ENCODE data around the gene EXO1.

GRCh38 chr1:241869022-241869421, 21.0 kb downstream of the EXO1 start:
- TF ChIP-seq CTCF (IDR thresholded peaks at IDR 0.05) (no peak), MAX (CRISPR knock-in tag; IDR thresholded peaks at IDR 0.05) (no peak), CBFB (CRISPR knock-in tag; IDR thresholded peaks at IDR 0.05; ENCODE audit: low read depth) (no peak), CDX4 (CRISPR knock-in tag; IDR thresholded peaks at IDR 0.05; ENCODE audit: borderline replicate concordance) (no peak), RELA (CRISPR knock-in tag; IDR thresholded peaks at IDR 0.05; ENCODE audit: borderline replicate concordance) (no peak), TCF7 (CRISPR knock-in tag; IDR thresholded peaks at IDR 0.05; ENCODE audit: low read depth) (no peak), ZNF512 (CRISPR knock-in tag; IDR thresholded peaks at IDR 0.05; ENCODE audit: borderline replicate concordance) (no peak), MLX (CRISPR knock-in tag; IDR thresholded peaks at IDR 0.05) (no peak), AFF4 (CRISPR knock-in tag; IDR thresholded peaks at IDR 0.05; ENCODE audit: borderline replicate concordance) (no peak)
